CD4-positive, alpha-beta memory T cell (primary cell): ENCODE results near the gene MLLT1. TPM values are rescaled to one million over a fixed set of nuclear protein-coding genes. Genes with fewer than 3 reads are reported as not detected.

Source experiments
- CTCF ChIA-PET: fragments of 350-600 bp; sonication (Branson Sonifier 250); formaldehyde crosslinking; loops from one replicate; lab custom pipeline; 2021; ENCODE audit warnings: inconsistent platforms; ENCODE audit not compliant: partially characterized antibody; lab: Charles Lee
- POLR2A ChIA-PET: fragments of 350-600 bp; sonication (Branson Sonifier 250); formaldehyde crosslinking; loops from one replicate; lab custom pipeline; 2021; ENCODE audit not compliant: partially characterized antibody; lab: Charles Lee
- DNase-seq, 5 donors: peaks; one replicate each; pipeline versions ENCODE4 v3.0.0 to v3.0.0-alpha.2; 2020 to 2022; ENCODE audit warnings: mixed read lengths in 1 of 5
- H3K27ac ChIP-seq: one replicate; pipeline ENCODE4 v1.7.0; 2013; ENCODE audit warnings: low read depth, low read length
- H3K27me3 ChIP-seq: 2 replicates; pipeline ENCODE4 v1.7.0; 2013; ENCODE audit warnings: mild to moderate bottlenecking, low read length, moderate library complexity; ENCODE audit not compliant: insufficient read depth
- H3K36me3 ChIP-seq: 2 replicates; pipeline ENCODE4 v1.7.0; 2013; ENCODE audit warnings: mild to moderate bottlenecking, low read length, moderate library complexity; ENCODE audit not compliant: insufficient read depth
- H3K4me1 ChIP-seq: 2 replicates; pipeline ENCODE4 v1.7.0; 2013; ENCODE audit warnings: mild to moderate bottlenecking, low read length, moderate library complexity; ENCODE audit not compliant: insufficient read depth
- H3K4me3 ChIP-seq, 2 donors: one replicate each; pipeline ENCODE4 v1.7.0; 2013; ENCODE audit warnings: low read length in 2 of 2, mild to moderate bottlenecking in 1 of 2
- H3K9me3 ChIP-seq, 2 donors: one replicate each; pipeline ENCODE4 v1.7.0; 2013; ENCODE audit warnings: low read length in 2 of 2, control low read depth in 1 of 2; ENCODE audit not compliant: control insufficient read depth in 1 of 2
- H3K27ac Mint-ChIP-seq, 7 donors: one replicate each; pipeline ENCODE4 v1.8.0; 2020 to 2021; ENCODE audit warnings: mixed read lengths in 7 of 7, mild to moderate bottlenecking in 6 of 7, inconsistent platforms in 3 of 7, moderate library complexity in 3 of 7
- H3K27me3 Mint-ChIP-seq, 2 donors: one replicate each; pipeline ENCODE4 v1.8.0; 2020 to 2021; ENCODE audit warnings: mixed read lengths in 2 of 2
- H3K36me3 Mint-ChIP-seq, 2 donors: one replicate each; pipeline ENCODE4 v1.8.0; 2020 to 2021; ENCODE audit warnings: mixed read lengths in 2 of 2, inconsistent platforms in 1 of 2, mild to moderate bottlenecking in 1 of 2
- H3K4me1 Mint-ChIP-seq, 4 donors: one replicate each; pipeline ENCODE4 v1.8.0; 2020 to 2021; ENCODE audit warnings: mixed read lengths in 4 of 4, mild to moderate bottlenecking in 1 of 4
- H3K4me3 Mint-ChIP-seq, 8 donors: one replicate each; pipeline ENCODE4 v1.8.0; 2020 to 2021; ENCODE audit warnings: mixed read lengths in 8 of 8, mild to moderate bottlenecking in 7 of 8, moderate library complexity in 6 of 8, inconsistent platforms in 3 of 8
- H3K9me3 Mint-ChIP-seq, 8 donors: one replicate each; pipeline ENCODE4 v1.8.0; 2020 to 2021; ENCODE audit warnings: mixed read lengths in 8 of 8, mild to moderate bottlenecking in 5 of 8, inconsistent platforms in 3 of 8, moderate library complexity in 1 of 8
- intact Hi-C: fragments of 100-400 bp; cut with micrococcal nuclease; formaldehyde crosslinking; loops from one replicate; pipeline ENCODE4 v1.15.1; 2023
- polyA plus RNA-seq, 2 donors: library from polyadenylated mRNA; unstranded; fragments of 300-500 nt; fragmentation: Illumina TruSeq; gene quantifications; one replicate each; pipeline ENCODE4 v1.2.3, GENCODE V29; 2021
- total RNA-seq, 2 experiments: library from RNA; stranded (reverse); gene quantifications; one replicate each; pipeline ENCODE4 v1.2.3, GENCODE V29; 2021

MLLT1 gene
- total and polyA plus RNA-seq, 4 experiments from 2014 or later = 0.50 to 41.7 (median 21.6) TPM

DNA sequence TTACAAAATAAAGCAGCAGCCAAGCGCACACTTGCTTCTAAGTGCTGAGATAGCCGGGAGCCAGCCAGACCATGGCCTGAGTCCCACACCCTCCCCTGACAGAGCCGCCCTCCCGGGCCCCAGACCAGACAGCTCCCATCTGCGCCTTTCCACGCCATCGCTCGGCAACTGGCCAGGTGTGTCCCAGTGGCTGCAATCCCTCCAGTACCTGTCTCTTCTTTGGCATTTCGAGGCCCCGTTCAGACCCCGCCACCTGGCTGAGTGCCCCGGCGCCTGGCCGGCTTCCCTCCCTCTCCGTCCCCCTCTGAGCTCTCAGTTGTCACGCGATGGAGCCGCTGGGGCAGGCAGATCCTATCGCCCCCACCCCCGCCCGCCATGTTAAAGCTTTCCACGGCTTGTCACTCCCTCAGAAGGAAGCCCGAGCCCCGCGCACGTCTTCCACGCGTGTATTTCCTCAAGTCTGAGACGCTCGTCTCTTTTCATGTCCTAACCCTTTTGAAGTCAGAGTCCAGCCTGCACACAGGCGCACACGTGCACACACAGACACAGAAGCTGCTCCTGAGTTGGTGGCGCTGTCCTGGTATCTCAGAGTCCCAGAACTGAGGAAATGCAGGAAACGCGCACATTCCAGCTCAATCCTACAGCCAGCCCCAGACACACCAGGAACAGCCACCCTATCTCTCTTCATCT is 7.9 kb downstream of the MLLT1 start:
- CTCF ChIA-PET = interaction anchor here (0.9 kb wide), 1 partner anchor 12 kb away, joined by 3 read pairs; no protein-coding TSS in a partner anchor
- intact Hi-C loops = no loop called here
- no peak overlapping the region for H3K4me3 ChIP-seq
- Mint-ChIP-seq H3K36me3 (peaks cover 21 to 46% of the 10 kb centered on the region in 2 donors), H3K9me3 (peaks cover 0 to 3% (median 0%) of the 10 kb centered on the region in 8 donors), H3K27me3 (no peaks in the 10 kb centered on the region), H3K27ac (peak overlapping the region in 3 of 7 donors; percentile 12 to 70 (median 48)), H3K4me3 (no peak overlapping the region), H3K4me1 (peaks cover 19 to 73% (median 38%) of the 10 kb centered on the region in 4 donors)
- no peak for DNase-seq
- H3K27me3 ChIP-seq = no peaks in the 10 kb centered on the region
- H3K36me3 ChIP-seq = peaks cover 15% of the 10 kb centered on the region
- H3K27ac ChIP-seq = no peak overlapping the region
- H3K4me1 ChIP-seq = peaks cover 23% of the 10 kb centered on the region
- POLR2A ChIA-PET = no interaction called here
- no peaks in the 10 kb centered on the region for H3K9me3 ChIP-seq

DNA sequence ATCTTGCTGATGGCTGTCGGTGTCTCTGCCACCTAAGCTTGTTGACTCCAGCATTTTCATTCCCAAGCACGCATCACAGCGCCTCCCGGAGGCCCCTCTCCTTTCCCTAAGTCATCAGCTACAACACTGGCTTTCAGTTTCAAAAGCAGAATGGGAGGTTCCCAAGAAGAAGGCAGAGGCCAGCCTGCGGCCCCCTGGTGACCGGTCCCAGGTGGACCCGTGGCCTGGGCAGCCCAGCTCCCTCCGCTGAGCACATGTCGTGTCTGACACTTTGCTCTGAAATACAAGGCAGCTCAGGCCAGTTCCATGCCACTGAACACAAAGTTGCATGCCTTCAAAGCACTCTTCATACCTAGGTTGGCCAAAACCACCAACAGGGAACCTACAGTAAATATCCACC is 8.5 kb downstream of the MLLT1 start:
- peaks cover 0 to 2% (median 0%) of the 10 kb centered on the region in 8 donors for H3K9me3 Mint-ChIP-seq
- POLR2A ChIA-PET = no interaction called here
- H3K4me3 Mint-ChIP-seq = no peak overlapping the region
- Histone ChIP-seq H3K4me1 (peaks cover 20% of the 10 kb centered on the region), H3K27me3 (no peaks in the 10 kb centered on the region), H3K4me3 (no peak overlapping the region), H3K27ac (no peak overlapping the region), H3K9me3 (no peaks in the 10 kb centered on the region), H3K36me3 (peaks cover 15% of the 10 kb centered on the region)
- peaks cover 18 to 67% (median 33%) of the 10 kb centered on the region in 4 donors for H3K4me1 Mint-ChIP-seq
- DNase-seq = no peak
- CTCF ChIA-PET = interaction anchor here (0.9 kb wide), 1 partner anchor 11 kb away, joined by 3 read pairs; no protein-coding TSS in a partner anchor
- intact Hi-C loops = no loop called here
- peaks cover 25 to 45% of the 10 kb centered on the region in 2 donors for H3K36me3 Mint-ChIP-seq
- no peaks in the 10 kb centered on the region for H3K27me3 Mint-ChIP-seq
- peak overlapping the region in 4 of 7 donors; percentile 8 to 74 (median 48) for H3K27ac Mint-ChIP-seq

DNA sequence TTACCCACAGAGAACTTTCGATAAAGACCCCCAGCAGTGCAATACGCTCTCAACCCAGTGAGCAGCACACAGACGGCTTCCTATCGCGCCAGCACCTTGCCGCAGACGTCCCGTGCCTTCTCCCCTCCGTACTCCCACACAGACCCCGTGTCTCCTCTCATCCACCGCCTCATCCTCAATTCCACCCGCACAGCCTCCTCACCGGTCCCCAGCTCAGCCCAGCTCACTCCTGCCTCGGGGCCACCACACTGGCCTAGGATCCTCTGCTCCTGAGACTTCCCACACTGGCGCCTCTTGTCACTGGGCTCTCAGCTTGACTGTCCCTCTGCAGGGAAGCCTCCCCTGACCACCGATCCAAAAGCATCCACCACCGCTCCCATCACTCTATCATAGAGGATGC is 9.0 kb downstream of the MLLT1 start:
- Mint-ChIP-seq H3K27me3 (no peaks in the 10 kb centered on the region), H3K9me3 (peaks cover 0 to 2% (median 0%) of the 10 kb centered on the region in 8 donors), H3K36me3 (peaks cover 25 to 43% of the 10 kb centered on the region in 2 donors), H3K4me1 (peaks cover 18 to 63% (median 29%) of the 10 kb centered on the region in 4 donors), H3K4me3 (no peak overlapping the region), H3K27ac (peak overlapping the region in 5 of 7 donors; percentile 8 to 74 (median 49))
- H3K9me3 ChIP-seq = no peaks in the 10 kb centered on the region
- ChIA-PET POLR2A (no interaction called here), CTCF (interaction anchor here (0.9 kb wide), 1 partner anchor 11 kb away, joined by 3 read pairs; no protein-coding TSS in a partner anchor)
- peaks cover 15% of the 10 kb centered on the region for H3K36me3 ChIP-seq
- no peaks in the 10 kb centered on the region for H3K27me3 ChIP-seq
- H3K27ac ChIP-seq = no peak overlapping the region
- intact Hi-C loops = no loop called here
- H3K4me3 ChIP-seq = no peak overlapping the region
- H3K4me1 ChIP-seq = peaks cover 15% of the 10 kb centered on the region
- no peak for DNase-seq

DNA sequence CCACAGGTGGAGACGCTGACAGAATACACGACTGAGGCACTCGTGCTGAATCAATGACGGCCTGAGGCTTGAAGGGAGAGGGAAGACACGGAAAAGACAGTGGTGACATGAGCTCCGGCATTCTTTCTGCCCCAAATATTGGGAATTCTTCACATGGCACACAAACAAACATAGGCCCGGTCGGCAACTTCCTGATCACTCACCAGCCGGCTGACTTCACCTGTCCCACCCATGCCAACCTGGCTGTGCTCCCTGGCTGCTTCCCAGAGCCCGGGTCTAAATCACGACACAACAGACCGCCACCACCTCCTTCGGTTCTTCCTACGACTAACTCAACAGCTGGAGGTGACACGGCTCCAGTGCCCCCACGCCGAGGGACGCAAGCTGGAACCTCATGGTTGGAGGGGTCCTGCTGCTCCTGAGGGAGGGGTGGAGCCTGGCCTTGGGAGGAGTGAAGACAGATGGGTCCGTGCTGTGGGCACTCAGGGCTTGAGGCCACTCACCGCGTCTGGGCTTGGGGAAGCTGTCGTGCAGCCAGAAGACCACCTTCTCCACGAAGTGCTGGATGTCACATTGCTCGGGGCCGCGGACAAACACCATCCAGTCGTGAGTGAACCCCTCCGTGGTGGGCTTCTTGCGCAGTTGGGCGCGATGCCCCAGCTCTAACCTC is 9.6 kb downstream of the MLLT1 start:
- no peak overlapping the region for H3K4me3 ChIP-seq
- H3K4me1 ChIP-seq = peaks cover 13% of the 10 kb centered on the region
- Mint-ChIP-seq H3K4me3 (no peak overlapping the region), H3K36me3 (peaks cover 25 to 43% of the 10 kb centered on the region in 2 donors), H3K27ac (peak overlapping the region in 1 of 7 donors; percentile 57), H3K9me3 (peaks cover 0 to 2% (median 0%) of the 10 kb centered on the region in 8 donors), H3K27me3 (no peaks in the 10 kb centered on the region), H3K4me1 (peaks cover 15 to 57% (median 27%) of the 10 kb centered on the region in 4 donors)
- ChIA-PET POLR2A (no interaction called here), CTCF (interaction anchor here (0.6 kb wide), 1 partner anchor 120 kb away, joined by 3 read pairs; no protein-coding TSS in a partner anchor)
- intact Hi-C loops = no loop called here
- no peak for DNase-seq
- H3K36me3 ChIP-seq = peaks cover 15% of the 10 kb centered on the region
- H3K9me3 ChIP-seq = no peaks in the 10 kb centered on the region
- H3K27ac ChIP-seq = no peak overlapping the region
- H3K27me3 ChIP-seq = no peaks in the 10 kb centered on the region

- Histone ChIP-seq H3K9me3 (no peaks in the 10 kb centered on the region), H3K4me3 (no peak overlapping the region), H3K27ac (no peak overlapping the region), H3K27me3 (no peaks in the 10 kb centered on the region), H3K4me1 (peaks cover 9% of the 10 kb centered on the region), H3K36me3 (peaks cover 15% of the 10 kb centered on the region)
- ChIA-PET CTCF (no interaction called here), POLR2A (no interaction called here)
- Mint-ChIP-seq H3K27ac (peak overlapping the region in 3 of 7 donors; percentile 12 to 73 (median 52)), H3K36me3 (peaks cover 25 to 44% of the 10 kb centered on the region in 2 donors), H3K4me3 (no peak overlapping the region), H3K4me1 (peaks cover 12 to 49% (median 23%) of the 10 kb centered on the region in 4 donors), H3K27me3 (no peaks in the 10 kb centered on the region), H3K9me3 (peaks cover 0 to 2% (median 0%) of the 10 kb centered on the region in 8 donors)
- intact Hi-C loops = no loop called here
- DNase-seq = no peak
Measured at GRCh38 chr19:6269101-6269886, 10.5 kb downstream of the MLLT1 start.

DNA sequence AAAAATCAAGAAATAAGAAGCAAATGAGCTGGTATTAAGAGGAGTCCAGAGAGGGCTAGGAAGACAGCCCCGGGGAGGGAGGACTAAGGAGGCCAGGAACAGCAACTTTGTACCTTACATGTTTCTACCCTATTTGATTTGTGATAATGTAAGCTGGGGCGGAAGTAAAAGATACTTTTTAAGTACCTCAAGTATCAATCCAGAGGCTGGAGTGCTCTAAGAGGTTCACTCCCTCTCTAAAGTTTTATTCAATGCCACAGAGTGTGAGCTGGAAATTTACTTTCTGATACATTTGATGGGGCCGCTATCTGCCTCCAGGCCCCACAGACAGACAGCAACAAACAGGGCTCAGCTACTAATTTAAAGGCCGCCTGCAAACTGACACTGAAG is 11.4 kb downstream of the MLLT1 start:
- CTCF ChIA-PET = no interaction called here

More for the DNA sequence above, 11.4 kb downstream of the MLLT1 start:
- Mint-ChIP-seq H3K36me3 (peaks cover 27 to 50% of the 10 kb centered on the region in 2 donors), H3K9me3 (peaks cover 0 to 2% (median 0%) of the 10 kb centered on the region in 8 donors), H3K27me3 (no peaks in the 10 kb centered on the region), H3K27ac (peak overlapping the region in 5 of 7 donors; percentile 1 to 64 (median 20)), H3K4me3 (no peak overlapping the region), H3K4me1 (peaks cover 10 to 40% (median 18%) of the 10 kb centered on the region in 4 donors)
- POLR2A ChIA-PET = no interaction called here
- intact Hi-C loops = no loop called here
- no peak overlapping the region for H3K4me3 ChIP-seq
- H3K27me3 ChIP-seq = no peaks in the 10 kb centered on the region
- H3K4me1 ChIP-seq = peaks cover 6% of the 10 kb centered on the region
- peaks cover 15% of the 10 kb centered on the region for H3K36me3 ChIP-seq
- no peak for DNase-seq
- no peaks in the 10 kb centered on the region for H3K9me3 ChIP-seq
- no peak overlapping the region for H3K27ac ChIP-seq
